HG03039 (cell line): ENCODE measurements around the gene DZIP1L.

Experiments
- ATAC-seq: cut with Tn5 transposase; IDR thresholded peaks from one replicate; pipeline ENCODE4 v1.9.1; 2021; ENCODE audit warnings: mild to moderate bottlenecking, moderate library complexity; ENCODE audit not compliant: unreplicated experiment

Gene DZIP1L

DNA sequence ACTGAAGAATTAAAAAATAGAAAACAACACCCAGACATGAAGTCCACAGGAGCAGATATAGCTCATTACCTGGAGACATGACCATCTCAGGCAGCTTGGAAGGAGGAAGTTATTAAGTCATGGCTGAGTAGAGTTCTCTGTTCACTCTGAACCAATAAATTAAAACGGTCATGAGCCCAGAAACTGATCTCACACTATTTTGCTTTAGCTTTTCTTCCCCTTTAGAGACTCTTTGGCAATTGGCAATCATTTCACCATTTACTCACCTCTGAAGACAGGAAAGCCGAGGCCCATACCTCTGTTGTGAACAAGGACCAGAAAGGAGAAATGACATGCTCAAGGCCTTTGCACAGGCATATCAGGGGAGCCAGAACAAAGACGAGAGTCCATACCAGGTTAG is 78.8 kb downstream of the DZIP1L start:
- ATAC-seq: no peak

DNA sequence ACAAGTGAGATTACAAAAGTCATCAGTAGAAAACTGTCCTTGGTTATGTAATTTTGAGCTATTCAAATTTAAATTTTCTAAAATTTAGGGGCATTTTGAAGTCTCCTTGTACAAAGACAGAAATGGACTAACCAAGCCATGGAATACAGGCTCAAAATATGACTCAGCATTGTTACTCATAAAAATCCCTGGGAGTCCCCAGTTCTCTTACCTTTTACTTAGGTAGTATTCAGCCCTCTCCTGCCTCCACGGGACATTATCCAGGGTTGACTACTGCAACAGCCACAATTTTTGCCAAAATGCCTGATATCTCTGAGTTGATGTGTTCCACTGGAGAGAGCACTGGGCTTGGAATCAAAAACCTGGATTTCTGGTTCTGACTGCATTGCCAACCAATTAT is 80.5 kb downstream of the DZIP1L start:
- ATAC-seq: no peak

GRCh38 chr3:138033202-138033691 is 82.2 kb downstream of the DZIP1L start:
- no peak for ATAC-seq

DNA sequence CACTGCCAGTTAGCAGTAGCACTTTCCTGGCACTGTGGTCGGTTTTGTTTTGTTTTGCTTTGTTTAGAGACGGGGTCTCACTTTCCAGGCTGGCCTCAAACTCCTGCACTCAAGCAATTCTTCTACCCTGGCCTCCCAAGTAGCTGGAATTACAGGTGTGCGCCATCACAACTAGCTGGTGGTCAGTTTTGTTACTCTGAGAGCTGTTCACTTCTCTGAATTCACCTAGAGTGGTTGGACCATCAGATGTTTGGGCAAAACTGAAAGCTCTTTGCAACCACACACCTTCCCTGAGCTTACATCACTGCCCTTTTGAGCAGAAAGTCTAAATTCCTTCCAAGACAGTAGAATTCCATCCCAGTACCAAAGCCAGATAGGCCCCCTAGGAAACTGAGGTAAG is 82.8 kb downstream of the DZIP1L start:
- ATAC-seq: no peak

- no peak for ATAC-seq
Observed at GRCh38 chr3:138031536-138031935, 83.9 kb downstream of the DZIP1L start.

DNA sequence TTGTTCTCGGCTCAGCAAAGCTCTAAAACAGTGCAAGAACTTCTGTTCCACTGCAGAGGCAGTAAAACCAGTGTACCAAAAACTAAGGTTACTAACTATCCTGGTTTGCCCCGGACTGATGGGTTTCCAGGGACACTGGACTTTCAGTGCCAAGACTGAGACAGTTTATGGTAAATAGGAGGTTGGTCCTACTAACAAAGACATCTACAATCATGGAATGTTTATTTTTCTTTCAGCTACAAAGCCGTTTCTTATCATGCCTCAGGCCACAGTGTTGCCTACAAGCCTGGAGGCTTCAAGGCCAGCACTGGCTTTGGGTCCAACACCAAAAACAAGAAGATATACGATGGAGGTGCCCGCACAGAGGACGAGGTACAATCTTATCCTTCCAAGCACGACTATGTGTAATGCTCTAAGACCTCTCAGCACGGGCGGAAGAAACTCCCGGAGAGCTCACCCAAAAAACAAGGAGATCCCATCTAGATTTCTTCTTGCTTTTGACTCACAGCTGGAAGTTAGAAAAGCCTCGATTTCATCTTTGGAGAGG is 84.6 kb downstream of the DZIP1L start:
- no peak for ATAC-seq

DNA sequence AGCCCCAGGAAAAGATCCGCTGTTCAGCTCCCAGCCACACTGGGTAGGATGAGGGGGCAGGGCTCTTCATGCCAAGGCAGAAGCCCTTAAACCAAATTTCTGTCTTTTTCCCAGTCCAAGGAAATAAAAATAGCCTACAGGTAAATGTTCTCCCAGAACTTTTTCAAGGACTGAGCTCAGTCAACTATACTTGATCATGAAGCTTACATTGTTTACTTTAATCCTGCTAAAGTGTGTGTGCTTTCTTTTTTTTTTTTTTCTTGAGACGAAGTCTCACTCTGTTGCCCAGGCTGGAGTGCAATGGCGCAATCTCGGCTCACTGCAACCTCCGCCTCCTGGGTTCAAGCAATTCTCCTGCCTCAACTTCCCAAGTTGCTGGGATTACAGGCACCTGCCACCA is 87.6 kb downstream of the DZIP1L start:
- ATAC-seq: no peak

- no peak for ATAC-seq
Observed at GRCh38 chr3:138025553-138025952, 89.9 kb downstream of the DZIP1L start.

GRCh38 chr3:138023754-138024153 is 91.7 kb downstream of the DZIP1L start:
- ATAC-seq: no peak

DNA sequence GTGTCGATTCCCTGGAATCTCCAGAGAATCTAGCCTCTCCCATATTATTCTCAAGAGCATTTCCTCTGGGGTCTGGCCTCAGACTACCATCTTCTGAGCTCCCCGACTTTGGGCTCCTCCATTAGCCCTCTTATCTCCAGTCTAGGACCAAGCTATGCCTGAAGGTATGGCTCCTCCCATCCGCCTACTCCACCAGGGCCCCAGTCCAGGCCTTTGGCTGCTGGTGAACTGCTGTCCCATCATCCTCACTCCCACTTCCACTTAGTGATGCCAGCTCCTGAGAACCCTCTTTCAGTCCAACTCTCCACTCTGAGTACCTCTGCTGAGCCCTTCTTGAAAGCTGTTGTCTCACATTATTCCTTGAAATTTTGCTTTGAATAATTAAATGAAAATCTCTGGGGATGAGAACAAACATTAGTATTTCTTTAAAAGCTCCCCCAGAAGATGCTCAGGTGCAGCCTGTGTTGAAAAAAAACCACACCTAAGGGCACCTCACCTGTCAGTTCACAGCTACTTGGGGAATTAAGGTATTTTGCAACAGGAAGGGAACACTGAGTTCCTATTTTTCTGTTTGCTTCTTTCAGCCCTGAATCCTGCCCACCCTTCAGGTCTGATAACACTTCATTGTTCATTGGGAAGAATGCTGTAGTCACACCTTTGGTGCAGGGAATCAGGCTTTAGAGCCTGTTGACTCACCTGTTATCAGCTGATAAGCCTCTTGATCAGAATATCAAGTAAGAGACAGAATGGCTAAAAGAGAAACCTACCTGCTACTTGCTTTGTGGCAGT is 95.9 kb downstream of the DZIP1L start:
- ATAC-seq: no peak

GRCh38 chr3:138016065-138016464 is 99.3 kb downstream of the DZIP1L start:
- no peak for ATAC-seq

DNA sequence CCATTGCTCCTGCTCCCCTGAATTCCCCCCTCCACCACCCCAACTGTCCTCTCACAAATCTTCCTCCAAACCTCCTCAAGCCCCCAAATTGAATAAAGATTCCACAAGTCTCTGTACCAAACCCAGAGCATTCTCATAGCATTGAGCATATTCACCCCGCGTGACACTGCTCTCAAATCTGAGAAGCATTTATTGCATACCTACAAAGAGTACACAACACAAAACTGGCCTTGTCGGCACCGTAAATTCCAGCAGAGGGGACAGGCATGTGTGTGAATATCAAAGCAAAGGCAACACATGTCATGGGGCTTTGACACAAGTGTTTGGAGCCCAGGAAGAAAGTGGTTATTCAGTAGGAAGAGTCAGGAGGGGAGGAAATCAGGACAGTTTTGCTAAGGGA is 102.9 kb downstream of the DZIP1L start:
- no peak for ATAC-seq
